ENCODE measurements around the gene TMEM229B.

Gene TMEM229B

GRCh38 chr14:67435603-67436002 lies 52.9 kb downstream of the TMEM229B start:
- no peak for ATAC-seq
- no peak overlapping the region for H3K4me3 Mint-ChIP-seq
- H3K9me3 Mint-ChIP-seq: no peaks in the 10 kb centered on the region
- no peak for DNase-seq
- H3K4me1 Mint-ChIP-seq: no peaks in the 10 kb centered on the region
- no peak overlapping the region for H3K27ac Mint-ChIP-seq
- no peaks in the 10 kb centered on the region for H3K27me3 Mint-ChIP-seq

GRCh38 chr14:67432050-67432564 lies 56.4 kb downstream of the TMEM229B start:
- ATAC-seq (no peak), DNase-seq (no peak)
- Mint-ChIP-seq H3K9me3 (no peaks in the 10 kb centered on the region), H3K27ac (no peak overlapping the region), H3K4me3 (no peak overlapping the region), H3K27me3 (peaks cover 11% of the 10 kb centered on the region), H3K4me1 (no peaks in the 10 kb centered on the region)

- Mint-ChIP-seq H3K4me3 (no peak overlapping the region), H3K9me3 (no peaks in the 10 kb centered on the region), H3K4me1 (no peaks in the 10 kb centered on the region), H3K27me3 (peaks cover 35% of the 10 kb centered on the region), H3K27ac (peak overlapping the region in 1 of 2 donors; percentile 31)
- no peak for DNase-seq
- no peak for ATAC-seq
Observed at GRCh38 chr14:67429510-67430205, 58.9 kb downstream of the TMEM229B start.

DNA sequence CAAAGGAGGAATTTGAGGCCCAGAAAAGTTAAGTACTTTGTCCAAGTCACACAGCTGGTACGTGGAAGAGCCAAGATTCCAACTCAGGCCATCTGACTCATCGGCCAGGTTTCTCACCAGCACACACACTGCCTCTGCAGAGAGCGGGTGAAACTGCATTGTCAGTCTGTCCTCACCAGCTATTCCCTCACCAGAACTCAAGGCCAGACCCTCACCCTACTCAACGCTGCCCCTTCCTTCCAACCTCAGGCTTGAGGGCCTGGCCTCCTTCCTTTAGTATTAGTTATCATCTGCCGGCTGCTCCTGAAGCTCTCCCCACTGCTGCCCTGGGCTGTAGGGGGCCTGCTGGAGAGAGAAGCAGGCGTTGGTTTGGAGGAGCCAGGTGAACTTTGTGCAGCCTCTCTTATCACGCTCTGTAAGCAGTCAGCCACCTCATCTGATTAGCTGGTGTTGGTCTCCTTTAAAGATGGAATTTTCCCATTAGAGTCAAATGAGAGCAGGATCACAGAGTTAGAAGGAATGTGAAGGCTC lies 60.0 kb downstream of the TMEM229B start:
- H3K4me3 Mint-ChIP-seq: no peak overlapping the region

DNA sequence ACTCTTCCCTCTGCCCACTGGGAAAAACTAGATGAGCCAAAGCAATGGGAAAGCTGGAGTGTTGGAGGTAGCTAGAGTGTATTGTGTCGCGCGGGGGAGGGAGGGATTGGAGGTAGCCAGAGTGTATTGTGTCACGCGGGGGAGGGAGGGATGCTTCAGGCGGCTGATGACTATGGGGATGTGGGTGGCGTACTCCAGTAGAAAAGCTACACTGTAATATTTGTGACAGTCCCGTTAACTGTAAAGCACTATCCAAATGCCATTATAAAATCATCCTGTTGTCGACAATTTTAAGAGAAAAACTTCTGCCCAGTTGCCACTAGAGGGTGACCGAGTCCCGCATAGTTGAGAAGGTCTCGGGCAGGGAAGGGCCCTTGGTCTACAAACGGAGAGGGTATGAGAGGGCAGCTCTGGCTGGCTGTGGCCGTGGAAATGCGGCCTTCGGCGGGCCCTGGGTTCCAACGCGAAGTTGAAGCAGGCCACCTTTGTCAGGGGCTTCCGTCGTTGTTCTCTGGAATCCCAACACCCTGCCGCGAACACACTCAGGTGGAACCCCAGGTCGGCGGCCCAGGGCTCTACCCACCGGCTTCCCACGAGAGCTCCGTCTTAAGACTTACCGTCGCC lies 61.4 kb downstream of the TMEM229B start:
- no peak overlapping the region for H3K27ac Mint-ChIP-seq
- H3K9me3 Mint-ChIP-seq: no peaks in the 10 kb centered on the region
- H3K4me1 Mint-ChIP-seq: no peaks in the 10 kb centered on the region
- peaks cover 40% of the 10 kb centered on the region for H3K27me3 Mint-ChIP-seq
- DNase-seq (peak; percentile 67 to 74), ATAC-seq (peak; percentile 90)
- no peak overlapping the region for H3K4me3 Mint-ChIP-seq

More for the DNA sequence above, 60.0 kb downstream of the TMEM229B start:
- Mint-ChIP-seq H3K27me3 (peaks cover 40% of the 10 kb centered on the region), H3K27ac (no peak overlapping the region), H3K4me1 (no peaks in the 10 kb centered on the region), H3K9me3 (no peaks in the 10 kb centered on the region)
- ATAC-seq (no peak), DNase-seq (no peak)

- H3K27ac Mint-ChIP-seq: no peak overlapping the region
- no peaks in the 10 kb centered on the region for H3K4me1 Mint-ChIP-seq
- H3K27me3 Mint-ChIP-seq: peaks cover 40% of the 10 kb centered on the region
- ATAC-seq (no peak), DNase-seq (no peak)
- H3K4me3 Mint-ChIP-seq: no peak overlapping the region
- H3K9me3 Mint-ChIP-seq: no peaks in the 10 kb centered on the region
Observed at GRCh38 chr14:67426161-67426560, 62.4 kb downstream of the TMEM229B start.

DNA sequence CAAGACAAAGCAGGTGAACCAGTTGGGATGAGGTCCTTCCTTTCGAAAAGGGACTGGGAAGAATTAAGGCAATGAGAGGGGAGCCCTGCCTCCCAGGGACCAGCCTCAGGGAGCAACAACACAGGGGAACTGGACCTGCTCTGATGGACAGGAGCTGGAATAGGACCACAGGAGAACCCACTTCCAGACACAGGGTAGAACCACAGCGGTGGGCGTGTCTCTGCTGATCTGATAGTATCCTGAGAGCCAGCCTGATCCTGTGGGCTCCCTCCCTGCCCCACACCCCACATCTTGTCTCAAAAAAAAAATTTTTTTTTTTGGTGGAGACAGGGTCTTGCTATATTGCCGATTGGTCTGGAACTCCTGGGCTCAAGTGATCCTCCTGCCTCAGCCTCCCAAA lies 62.9 kb downstream of the TMEM229B start:
- Mint-ChIP-seq H3K4me1 (no peaks in the 10 kb centered on the region), H3K27me3 (peaks cover 40% of the 10 kb centered on the region), H3K4me3 (no peak overlapping the region), H3K27ac (no peak overlapping the region), H3K9me3 (no peaks in the 10 kb centered on the region)
- no peak for ATAC-seq
- DNase-seq: no peak

DNA sequence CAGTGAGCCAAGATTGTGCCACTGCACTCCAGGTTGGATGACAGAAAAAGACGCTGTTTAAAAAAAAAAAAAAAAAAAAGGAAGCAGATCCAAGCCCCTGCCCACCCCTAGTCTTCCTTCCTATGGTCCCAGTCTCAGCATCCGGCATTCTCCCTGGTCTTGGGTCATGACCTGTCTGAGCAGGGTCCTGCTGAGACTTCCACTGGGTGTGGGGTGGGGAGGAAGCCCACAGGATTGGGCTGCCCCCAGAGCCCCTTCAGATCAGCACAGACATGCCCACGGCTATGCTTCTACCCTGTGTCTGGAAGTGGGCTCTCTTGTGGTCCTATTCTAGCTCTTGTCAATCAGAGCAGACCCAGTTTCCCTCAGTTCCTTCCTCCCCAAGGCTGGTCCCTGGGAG lies 64.0 kb downstream of the TMEM229B start:
- Mint-ChIP-seq H3K9me3 (no peaks in the 10 kb centered on the region), H3K27ac (no peak overlapping the region), H3K27me3 (peaks cover 40% of the 10 kb centered on the region), H3K4me1 (no peaks in the 10 kb centered on the region), H3K4me3 (no peak overlapping the region)
- ATAC-seq (no peak), DNase-seq (no peak)

GRCh38 chr14:67423424-67423823 lies 65.1 kb downstream of the TMEM229B start:
- Mint-ChIP-seq H3K27me3 (peaks cover 37% of the 10 kb centered on the region), H3K9me3 (no peaks in the 10 kb centered on the region), H3K27ac (no peak overlapping the region), H3K4me1 (no peaks in the 10 kb centered on the region), H3K4me3 (no peak overlapping the region)
- ATAC-seq (no peak), DNase-seq (no peak)

DNA sequence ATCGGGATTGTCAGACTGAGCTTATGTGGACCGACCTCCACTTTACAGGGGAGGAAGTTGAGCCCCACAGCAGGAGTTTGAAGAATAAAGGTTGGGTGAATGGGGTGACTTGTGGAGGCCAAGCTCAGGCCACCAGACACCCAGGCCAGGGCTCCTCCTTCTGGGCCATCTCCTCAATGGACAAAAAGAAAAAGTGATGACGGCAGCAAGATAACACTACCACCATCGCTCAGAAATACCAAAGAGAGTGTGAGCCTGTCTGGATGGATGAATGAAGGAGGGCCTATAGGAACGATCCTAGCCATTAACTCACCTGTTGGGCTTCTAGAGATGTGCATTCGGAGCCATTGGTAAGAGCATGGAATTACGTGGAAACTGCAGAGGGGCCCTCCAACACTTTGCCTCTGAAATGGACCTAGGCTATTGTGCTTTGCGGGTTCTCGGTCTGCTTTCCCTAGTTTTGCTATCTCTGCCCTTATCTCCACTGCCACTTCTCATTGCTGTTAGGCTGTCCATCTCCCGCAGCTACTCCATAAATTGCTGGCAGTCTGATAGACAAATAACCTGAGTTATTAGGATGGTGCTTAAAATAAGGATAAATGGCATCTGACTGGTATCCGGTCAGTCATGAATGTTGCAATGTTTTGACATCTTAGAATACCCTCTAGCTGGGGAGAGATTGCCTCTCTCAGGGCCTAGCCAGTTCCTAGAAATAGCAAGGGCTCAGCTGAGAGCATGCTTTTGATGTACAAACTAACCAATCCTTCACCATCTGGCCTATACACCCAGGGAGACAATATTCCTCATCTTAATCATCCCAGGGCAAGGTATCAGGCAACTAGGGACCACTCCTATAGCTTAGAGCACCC lies 66.9 kb downstream of the TMEM229B start:
- Mint-ChIP-seq H3K4me1 (no peaks in the 10 kb centered on the region), H3K27ac (peak overlapping the region in 1 of 2 donors; percentile 27), H3K27me3 (peaks cover 24% of the 10 kb centered on the region), H3K9me3 (no peaks in the 10 kb centered on the region), H3K4me3 (no peak overlapping the region)
- ATAC-seq (no peak), DNase-seq (no peak)

Measured in stimulated activated naive CD8-positive, alpha-beta T cell treated with anti-CD3 and anti-CD28 coated beads, Interleukin-15, amount 100 ng/mL, for 72 hours (primary cell).